Naive thymus-derived CD4-positive, alpha-beta T cell (primary cell): ENCODE data around the gene PITHD1. TPM values are rescaled to one million over a fixed set of nuclear protein-coding genes. Genes with fewer than 3 reads are reported as not detected.
A peak's percentile ranks its signal among the peaks of the same experiment; 100 is the strongest.
"Not testable (repeated sequence)": the region's sequence is repeated elsewhere in the genome, so short reads cannot be mapped to it uniquely, and the experiment has no call there.

Experiments
- ATAC-seq: fragments of 150-1000 bp; cut with Tn5 transposase; 2 replicates; pipeline ENCODE4 v1.10.0; 2021; ENCODE audit warnings: mild to moderate bottlenecking, moderate library complexity
- CTCF ChIA-PET: fragments of 350-600 bp; sonication (Branson Sonifier 250); formaldehyde crosslinking; loops from one replicate; lab custom pipeline; 2021; ENCODE audit warnings: antibody characterized with exemption; lab: Charles Lee
- POLR2A ChIA-PET: fragments of 350-600 bp; sonication (Branson Sonifier 250); formaldehyde crosslinking; loops from one replicate; lab custom pipeline; 2021; ENCODE audit warnings: antibody characterized with exemption, inconsistent platforms; lab: Charles Lee
- DNase-seq, 9 donors: peaks; one replicate each; pipeline versions ENCODE4 v3.0.0 to v3.0.0-alpha.2; 2020 to 2022; ENCODE audit warnings: mixed read lengths in 1 of 9
- H3K27ac ChIP-seq: one replicate; pipeline ENCODE4 v1.7.0; 2013; ENCODE audit warnings: mild to moderate bottlenecking, low read depth, low read length, moderate library complexity
- H3K27me3 ChIP-seq, 2 donors: one replicate each; pipeline ENCODE4 v1.7.0; 2013; ENCODE audit warnings: low read length in 2 of 2, mild to moderate bottlenecking in 2 of 2, moderate library complexity in 2 of 2; ENCODE audit not compliant: control insufficient read depth in 2 of 2, insufficient read depth in 2 of 2
- H3K36me3 ChIP-seq, 3 experiments: 1 replicate in 2 of 3; 2 replicates in 1 of 3; pipeline ENCODE4 v1.7.0; 2013; ENCODE audit warnings: low read length in 3 of 3, mild to moderate bottlenecking in 3 of 3, moderate library complexity in 1 of 3; ENCODE audit not compliant: insufficient read depth in 3 of 3, control insufficient read depth in 2 of 3
- H3K4me1 ChIP-seq, 2 donors: one replicate each; pipeline ENCODE4 v1.7.0; 2013; ENCODE audit warnings: low read length in 2 of 2, mild to moderate bottlenecking in 2 of 2, moderate library complexity in 1 of 2; ENCODE audit not compliant: control insufficient read depth in 2 of 2, insufficient read depth in 2 of 2
- H3K4me3 ChIP-seq: 2 replicates; pipeline ENCODE4 v1.7.0; 2013; ENCODE audit warnings: mild to moderate bottlenecking, low read length
- H3K9me3 ChIP-seq, 3 experiments: 1 replicate in 2 of 3; 2 replicates in 1 of 3; pipeline ENCODE4 v1.7.0; 2013; ENCODE audit warnings: low read length in 3 of 3; ENCODE audit not compliant: control insufficient read depth in 2 of 3
- H3K27ac Mint-ChIP-seq, 9 donors: one replicate each; pipeline ENCODE4 v1.8.0; 2020 to 2022; ENCODE audit warnings: mixed read lengths in 9 of 9, mild to moderate bottlenecking in 8 of 9, moderate library complexity in 5 of 9, inconsistent platforms in 2 of 9
- H3K27me3 Mint-ChIP-seq, 5 donors: one replicate each; pipeline ENCODE4 v1.8.0; 2021 to 2022; ENCODE audit warnings: mixed read lengths in 5 of 5, mild to moderate bottlenecking in 1 of 5
- H3K36me3 Mint-ChIP-seq, 5 donors: one replicate each; pipeline ENCODE4 v1.8.0; 2020 to 2022; ENCODE audit warnings: mixed read lengths in 5 of 5, mild to moderate bottlenecking in 3 of 5, inconsistent platforms in 1 of 5
- H3K4me1 Mint-ChIP-seq, 7 donors: one replicate each; pipeline ENCODE4 v1.8.0; 2020 to 2022; ENCODE audit warnings: mixed read lengths in 7 of 7, mild to moderate bottlenecking in 3 of 7, inconsistent platforms in 1 of 7
- H3K4me3 Mint-ChIP-seq, 10 donors: one replicate each; pipeline ENCODE4 v1.8.0; 2020 to 2022; ENCODE audit warnings: mild to moderate bottlenecking in 10 of 10, mixed read lengths in 10 of 10, moderate library complexity in 6 of 10, inconsistent platforms in 2 of 10
- H3K9me3 Mint-ChIP-seq, 11 donors: one replicate each; pipeline ENCODE4 v1.8.0; 2020 to 2022; ENCODE audit warnings: mixed read lengths in 11 of 11, mild to moderate bottlenecking in 4 of 11, inconsistent platforms in 1 of 11, moderate library complexity in 1 of 11
- intact Hi-C, 2 donors: fragments of 100-400 bp; cut with micrococcal nuclease; formaldehyde crosslinking; loops; one replicate each; pipeline ENCODE4 v1.15.1; 2023
- polyA plus RNA-seq, 2 donors: library from polyadenylated mRNA; unstranded; fragments of 300-500 nt; fragmentation: Illumina TruSeq; gene quantifications; one replicate each; pipeline ENCODE4 v1.2.3, GENCODE V29; 2021
- total RNA-seq, 6 experiments: library from RNA in 5 of 6; stranded (reverse) in 5 of 6; gene quantifications; 1 replicate in 5 of 6; 2 replicates in 1 of 6; pipeline ENCODE4 v1.2.3 and lab custom pipeline; 2021 to 2026

The PITHD1 gene
- total and polyA plus RNA-seq, 7 experiments from 2014 or later, result 57.6 to 88.9 (median 81.8) TPM

GRCh38 chr1:23779826-23780371 is 1.7 kb downstream of the PITHD1 start:
- no peak overlapping the region for H3K4me3 ChIP-seq

GRCh38 chr1:23783141-23783540 is 4.9 kb downstream of the PITHD1 start:
- POLR2A ChIA-PET, ATAC-seq, CTCF ChIA-PET, H3K27ac Mint-ChIP-seq, H3K27ac ChIP-seq, H3K27me3 ChIP-seq, H3K4me3 ChIP-seq, H3K9me3 ChIP-seq, intact Hi-C loops, H3K9me3 Mint-ChIP-seq, H3K4me3 Mint-ChIP-seq, H3K27me3 Mint-ChIP-seq, DNase-seq: not testable (repeated sequence)
- H3K36me3 Mint-ChIP-seq, result peaks cover 5 to 42% (median 30%) of the 10 kb centered on the region in 5 donors
- H3K4me1 Mint-ChIP-seq, result peaks cover 15 to 34% (median 21%) of the 10 kb centered on the region in 7 donors
- peaks cover 8 to 47% (median 10%) of the 10 kb centered on the region in 3 experiments for H3K36me3 ChIP-seq
- peaks cover 12 to 13% of the 10 kb centered on the region in 2 donors for H3K4me1 ChIP-seq

More at GRCh38 chr1:23779826-23780371, 1.7 kb downstream of the PITHD1 start:
- Histone ChIP-seq H3K9me3 (no peaks in the 10 kb centered on the region), H3K36me3 (peaks cover 0 to 19% (median 6%) of the 10 kb centered on the region in 3 experiments), H3K27me3 (no peaks in the 10 kb centered on the region), H3K27ac (peak overlapping the region; percentile 97), H3K4me1 (peaks cover 17 to 22% of the 10 kb centered on the region in 2 donors)
- Mint-ChIP-seq H3K4me1 (peaks cover 17 to 56% (median 41%) of the 10 kb centered on the region in 7 donors), H3K27me3 (no peaks in the 10 kb centered on the region), H3K27ac (peak overlapping the region in 8 of 9 donors; percentile 26 to 99 (median 72)), H3K9me3 (no peaks in the 10 kb centered on the region), H3K36me3 (peaks cover 0 to 15% (median 10%) of the 10 kb centered on the region in 5 donors), H3K4me3 (peak overlapping the region; percentile 84 to 98 (median 94))
- intact Hi-C loops, result loop anchor here in 1 of 2 donors (2.0 kb wide), 1 partner anchor 179 kb away; the partner anchor contains the start of gene PNRC2
- ATAC-seq (no peak), DNase-seq (no peak)
- ChIA-PET CTCF (interaction anchor here (0.9 to 1.3 kb wide), 3 partner anchors 10 to 137 kb away, joined by 3 read pairs; no protein-coding TSS in a partner anchor), POLR2A (interaction anchor here (1.0 to 6.8 kb wide), 6 partner anchors 8 to 88 kb away, joined by 3 to 68 read pairs (median 10); partner anchors contain the start of genes ELOA, GALE, HMGCL and LYPLA2)

- ATAC-seq, result no peak
- intact Hi-C loops, result no loop called here
- H3K27me3 ChIP-seq, result no peaks in the 10 kb centered on the region
- peaks cover 1 to 2% of the 10 kb centered on the region in 2 donors for H3K4me1 ChIP-seq
- peak overlapping the region in 1 of 9 donors; percentile 32 for H3K27ac Mint-ChIP-seq
- peaks cover 5 to 44% (median 31%) of the 10 kb centered on the region in 5 donors for H3K36me3 Mint-ChIP-seq
- no peaks in the 10 kb centered on the region for H3K9me3 Mint-ChIP-seq
- H3K9me3 ChIP-seq, result no peaks in the 10 kb centered on the region
- peaks cover 5 to 21% (median 19%) of the 10 kb centered on the region in 7 donors for H3K4me1 Mint-ChIP-seq
- no peaks in the 10 kb centered on the region for H3K27me3 Mint-ChIP-seq
- no peak overlapping the region for H3K4me3 Mint-ChIP-seq
- ChIA-PET POLR2A (interaction anchor here (0.6 to 1.0 kb wide), 3 partner anchors 11 to 616 kb away, joined by 3 to 4 read pairs (median 3); partner anchors contain the start of gene HMGCL), CTCF (interaction anchor here (1.2 to 1.5 kb wide), 2 partner anchors 17 to 26 kb away, joined by 3 read pairs; no protein-coding TSS in a partner anchor)
- no peak for DNase-seq
- H3K27ac ChIP-seq, result no peak overlapping the region
- H3K36me3 ChIP-seq, result peaks cover 8 to 47% (median 10%) of the 10 kb centered on the region in 3 experiments
- no peak overlapping the region for H3K4me3 ChIP-seq
Observed at GRCh38 chr1:23784846-23785245, 6.6 kb downstream of the PITHD1 start.

DNA sequence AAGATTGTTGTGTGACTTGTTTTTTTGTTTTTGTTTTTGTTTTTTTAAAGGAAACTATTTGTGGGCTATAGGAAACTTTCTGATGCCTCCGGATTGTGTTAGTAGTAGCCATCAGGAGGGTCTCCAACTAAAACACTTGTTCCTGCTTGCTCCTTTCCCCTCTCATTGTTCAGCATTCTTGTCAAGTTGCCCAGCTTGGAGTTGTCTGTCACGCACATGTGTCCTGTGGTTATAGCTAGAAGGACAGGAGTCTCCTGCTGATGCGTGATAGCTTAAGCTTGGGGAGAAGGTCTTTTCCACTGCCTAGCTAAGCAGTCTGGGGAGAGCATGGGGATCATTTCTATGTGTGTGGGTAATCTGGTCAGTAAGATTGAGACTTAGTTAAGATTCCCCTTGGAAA is 9.5 kb downstream of the PITHD1 start:
- Mint-ChIP-seq H3K27ac (peak overlapping the region in 2 of 9 donors; percentile 44 to 84), H3K36me3 (peaks cover 5 to 32% (median 26%) of the 10 kb centered on the region in 5 donors), H3K27me3 (no peaks in the 10 kb centered on the region), H3K4me1 (peaks cover 9 to 30% (median 28%) of the 10 kb centered on the region in 7 donors), H3K9me3 (no peaks in the 10 kb centered on the region), H3K4me3 (peak overlapping the region in 1 of 10 donors; percentile 35)
- no peaks in the 10 kb centered on the region for H3K27me3 ChIP-seq
- no peak overlapping the region for H3K4me3 ChIP-seq
- peaks cover 6 to 18% of the 10 kb centered on the region in 2 donors for H3K4me1 ChIP-seq
- no peaks in the 10 kb centered on the region for H3K9me3 ChIP-seq
- no peak overlapping the region for H3K27ac ChIP-seq
- H3K36me3 ChIP-seq, result peaks cover 5 to 34% (median 8%) of the 10 kb centered on the region in 3 experiments
- ATAC-seq (no peak), DNase-seq (no peak)
- intact Hi-C loops, result no loop called here
- CTCF ChIA-PET, result no interaction called here
- POLR2A ChIA-PET, result interaction anchor here (1.1 to 6.0 kb wide), 3 partner anchors 10 to 16 kb away, joined by 4 to 68 read pairs (median 11); partner anchors contain the start of genes GALE and PITHD1

DNA sequence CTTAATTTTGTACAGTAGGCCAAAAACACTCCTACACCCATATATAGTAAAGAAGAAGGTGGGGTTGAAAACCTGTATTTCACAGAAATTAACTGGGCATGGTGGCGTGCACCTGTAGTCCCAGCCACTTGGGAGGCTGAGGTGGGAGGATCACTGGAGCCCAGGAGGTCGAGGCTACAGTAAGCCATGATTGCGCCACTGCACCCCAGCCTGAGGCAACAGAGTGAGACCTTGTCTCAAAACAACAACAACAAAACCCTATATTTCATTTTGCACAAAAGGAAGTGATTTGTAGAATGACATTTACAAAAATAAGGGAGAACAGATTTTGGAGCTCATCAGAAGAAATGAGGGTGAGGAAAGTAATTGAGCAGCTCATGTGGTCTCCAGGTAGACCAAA is 10.5 kb downstream of the PITHD1 start:
- POLR2A ChIA-PET, result interaction anchor here (0.6 to 6.0 kb wide), 6 partner anchors 9 to 108 kb away, joined by 3 to 68 read pairs (median 4); partner anchors contain the start of genes GALE and PITHD1

GRCh38 chr1:23790696-23791515 is 12.7 kb downstream of the PITHD1 start, which contains the start of gene LYPLA2:
Gene LYPLA2 (plus strand): TSS chr1:23791145. CDS start chr1:23792683, 1,538 bp downstream.
- DNase-seq, result peak; percentile 65 to 90 (median 79)
- POLR2A ChIA-PET, result interaction anchor here (0.6 to 6.0 kb wide), 7 partner anchors 10 to 190 kb away, joined by 3 to 68 read pairs (median 4); partner anchors contain the start of genes ELOA, GALE, HMGCL and PITHD1
- Mint-ChIP-seq H3K36me3 (peaks cover under 1 to 27% (median 21%) of the 10 kb centered on the region in 5 donors), H3K4me1 (peaks cover 9 to 28% (median 23%) of the 10 kb centered on the region in 7 donors), H3K9me3 (no peaks in the 10 kb centered on the region), H3K27me3 (no peaks in the 10 kb centered on the region), H3K27ac (peak within 1 kb of the TSS; percentile 88 to 99 (median 97)), H3K4me3 (peak within 1 kb of the TSS; percentile 91 to 98 (median 97))
- peaks cover 6 to 18% of the 10 kb centered on the region in 2 donors for H3K4me1 ChIP-seq
- intact Hi-C loops, result loop anchor here (1.0 to 5.0 kb wide), 5 partner anchors 9 to 772 kb away; partner anchors contain the start of genes GALE (in 2 of the 2), PITHD1 (in 2 of the 2), FUCA1 (in 1 of the 2) and KDM1A (in 1 of the 2)
- CTCF ChIA-PET, result interaction anchor here (1.0 kb wide), 1 partner anchor 9 kb away, joined by 3 read pairs; no protein-coding TSS in a partner anchor
- H3K4me3 ChIP-seq, result peak within 1 kb of the TSS; percentile 96
- peaks cover 2 to 51% (median 4%) of the 10 kb centered on the region in 3 experiments for H3K36me3 ChIP-seq
- H3K9me3 ChIP-seq, result no peaks in the 10 kb centered on the region
- no peaks in the 10 kb centered on the region for H3K27me3 ChIP-seq
- ATAC-seq, result peak; percentile 91
- H3K27ac ChIP-seq, result peak within 1 kb of the TSS; percentile 88

More for the DNA sequence above, 10.5 kb downstream of the PITHD1 start:
- H3K4me1 ChIP-seq, result peaks cover 6 to 18% of the 10 kb centered on the region in 2 donors
- H3K27me3 ChIP-seq, result no peaks in the 10 kb centered on the region
- Mint-ChIP-seq H3K27me3 (no peaks in the 10 kb centered on the region), H3K27ac (peak overlapping the region in 8 of 9 donors; percentile 18 to 67 (median 48)), H3K4me1 (peaks cover 9 to 30% (median 28%) of the 10 kb centered on the region in 7 donors), H3K36me3 (peaks cover 5 to 32% (median 26%) of the 10 kb centered on the region in 5 donors), H3K4me3 (peak overlapping the region in 6 of 10 donors; percentile 16 to 59 (median 46)), H3K9me3 (no peaks in the 10 kb centered on the region)
- CTCF ChIA-PET, result no interaction called here
- peaks cover 5 to 43% (median 8%) of the 10 kb centered on the region in 3 experiments for H3K36me3 ChIP-seq
- ATAC-seq, result no peak
- no peak overlapping the region for H3K27ac ChIP-seq
- H3K9me3 ChIP-seq, result no peaks in the 10 kb centered on the region
- intact Hi-C loops, result no loop called here
- H3K4me3 ChIP-seq, result no peak overlapping the region
- DNase-seq, result no peak
